ENCODE data around the gene EIF2B5.

- TF ChIP-seq CTCF (IDR thresholded peaks at IDR 0.05) (no peak), POLR2A (IDR thresholded peaks at IDR 0.05) (no peak), POLR2AphosphoS5 (IDR thresholded peaks at IDR 0.05) (no peak), EP300 (IDR thresholded peaks at IDR 0.05; ENCODE audit: low read depth) (no peak)
Measured at GRCh38 chr3:184174284-184174645, 39.1 kb downstream of the EIF2B5 start.

All from transverse colon (tissue), 4 donors.